ENCODE results near the gene ALK.

ALK gene

GRCh38 chr2:29715655-29716054 lies 205.7 kb downstream of the ALK start:
- no peak for DNase-seq (ENCODE audit: low read depth)

- DNase-seq (ENCODE audit: low read depth): no peak
Observed at GRCh38 chr2:29714333-29714732, 207.1 kb downstream of the ALK start.

DNA sequence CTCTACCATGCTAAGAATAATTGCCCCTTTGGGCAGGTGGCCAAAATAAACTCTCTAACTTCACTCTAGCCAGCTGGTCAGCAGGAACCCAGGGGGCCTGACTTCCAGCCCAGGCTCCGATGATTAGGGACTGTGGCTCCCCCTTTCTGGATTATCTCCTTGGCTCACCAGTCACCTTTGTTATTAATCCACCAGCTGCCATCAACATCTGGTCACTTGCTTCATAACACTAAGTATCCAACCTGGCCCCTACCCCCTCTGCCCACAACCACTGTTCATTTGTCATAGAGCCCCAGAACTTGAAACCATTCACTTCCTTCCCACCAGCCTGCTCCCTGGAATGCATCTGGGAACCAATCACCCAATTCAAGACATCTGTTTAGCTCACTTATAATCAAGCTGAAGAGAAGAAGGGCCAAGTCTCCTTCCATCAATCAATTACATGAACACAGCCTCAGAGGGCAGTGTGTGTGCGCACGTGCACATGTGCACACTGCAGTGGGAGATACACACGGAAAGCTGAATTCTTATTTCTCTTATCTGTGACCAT lies 215.1 kb downstream of the ALK start:
- DNase-seq (ENCODE audit: low read depth): no peak

DNA sequence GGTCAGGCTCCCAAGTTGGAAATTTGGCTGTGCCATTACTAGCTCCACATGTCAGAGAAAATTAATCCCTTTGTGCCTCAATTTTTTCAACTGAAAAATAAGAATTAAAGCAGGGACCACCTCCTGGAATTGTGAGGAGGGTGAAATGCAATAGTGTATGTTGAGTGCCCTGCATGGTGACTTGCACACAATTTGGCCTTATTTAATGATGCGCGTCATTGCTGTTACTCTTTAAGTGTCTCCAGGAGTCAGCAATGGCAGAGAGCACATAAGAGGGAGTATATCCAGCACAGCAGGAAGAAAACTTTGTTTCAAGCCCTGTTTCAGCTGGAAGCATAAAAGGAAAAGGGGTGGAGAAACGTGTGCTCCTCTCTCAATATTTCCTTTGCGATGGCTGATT lies 215.8 kb downstream of the ALK start:
- DNase-seq (ENCODE audit: low read depth): no peak

DNA sequence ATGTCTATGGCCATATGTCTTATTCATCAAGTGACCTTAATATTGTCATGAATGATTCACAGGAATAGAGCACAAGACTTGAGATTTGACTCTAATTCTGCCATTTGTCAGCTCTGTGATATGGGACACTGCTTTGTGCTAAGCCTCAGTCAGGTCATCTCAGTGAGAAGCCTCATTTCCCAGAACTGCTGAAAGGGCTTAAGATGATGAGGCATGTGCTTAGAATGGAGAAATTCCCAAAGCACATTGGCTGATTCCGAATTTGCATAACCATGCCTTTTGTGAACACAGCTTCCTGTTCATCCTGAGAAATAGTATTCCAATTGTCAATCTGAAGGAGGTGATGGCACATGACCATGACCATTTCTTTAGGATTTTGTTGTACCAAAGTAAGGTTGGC lies 218.1 kb downstream of the ALK start:
- no peak for DNase-seq (ENCODE audit: low read depth)

DNA sequence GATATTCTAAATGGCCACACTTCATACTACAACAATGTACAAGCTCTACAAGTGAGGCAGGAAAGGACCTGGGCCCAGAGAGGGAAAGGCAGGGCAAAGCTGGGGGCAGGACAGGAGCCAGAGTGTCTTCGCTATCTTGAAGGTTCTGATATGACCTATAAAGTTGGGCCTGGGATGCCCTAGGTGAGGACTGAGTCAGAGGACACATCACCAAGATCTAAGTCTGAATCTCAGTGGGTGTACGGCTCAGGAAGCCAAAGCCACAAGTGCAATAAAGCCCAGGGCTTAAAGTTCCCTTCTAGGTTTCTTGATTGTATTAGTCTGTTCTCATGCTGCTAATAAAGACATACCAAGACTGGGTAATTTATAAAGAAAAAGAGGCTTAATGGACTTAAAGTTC lies 219.1 kb downstream of the ALK start:
- no peak for DNase-seq (ENCODE audit: low read depth)

- DNase-seq (ENCODE audit: low read depth): no peak
Observed at GRCh38 chr2:29700560-29700959, 220.8 kb downstream of the ALK start.

- no peak for DNase-seq (ENCODE audit: low read depth)
Observed at GRCh38 chr2:29699045-29699444, 222.3 kb downstream of the ALK start.

DNA sequence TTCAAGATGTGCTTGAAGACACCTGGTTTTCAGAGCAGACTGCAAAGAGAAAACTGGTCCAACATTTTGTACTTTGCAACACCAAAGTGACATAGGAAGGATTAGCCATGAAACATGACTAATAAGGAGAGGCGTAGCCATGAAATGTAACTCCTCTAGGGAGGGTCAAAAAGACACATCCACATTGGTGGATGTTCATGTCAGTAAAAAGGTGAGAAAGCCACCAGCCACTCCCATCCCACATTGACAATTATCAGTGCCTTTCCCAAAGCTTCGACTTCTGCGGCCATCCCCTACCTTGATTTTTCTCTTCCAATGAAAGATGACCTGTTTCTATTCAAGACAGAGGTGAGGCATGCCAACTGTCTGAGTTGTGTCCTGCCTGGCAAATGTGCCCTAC lies 223.2 kb downstream of the ALK start:
- no peak for DNase-seq (ENCODE audit: low read depth)

DNA sequence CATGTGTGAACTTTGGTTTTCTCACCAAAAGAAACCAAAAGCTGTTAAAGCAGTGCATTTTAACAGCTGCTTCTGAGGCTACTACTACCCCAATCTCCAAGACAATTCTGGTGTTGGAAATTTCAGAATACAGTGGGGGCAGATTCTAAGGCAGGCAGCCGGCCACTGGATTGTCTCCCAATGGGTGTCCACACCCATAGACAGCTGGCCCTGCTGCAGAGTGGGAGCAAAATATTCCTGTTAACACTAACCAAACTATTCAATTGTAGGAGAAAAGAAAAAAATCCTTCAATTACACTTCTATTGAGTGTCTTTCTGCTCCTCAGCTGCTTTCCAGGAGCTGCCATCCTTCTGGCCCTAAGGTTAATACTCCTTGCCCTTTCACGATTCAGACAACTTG lies 223.7 kb downstream of the ALK start:
- DNase-seq (ENCODE audit: low read depth): no peak

DNA sequence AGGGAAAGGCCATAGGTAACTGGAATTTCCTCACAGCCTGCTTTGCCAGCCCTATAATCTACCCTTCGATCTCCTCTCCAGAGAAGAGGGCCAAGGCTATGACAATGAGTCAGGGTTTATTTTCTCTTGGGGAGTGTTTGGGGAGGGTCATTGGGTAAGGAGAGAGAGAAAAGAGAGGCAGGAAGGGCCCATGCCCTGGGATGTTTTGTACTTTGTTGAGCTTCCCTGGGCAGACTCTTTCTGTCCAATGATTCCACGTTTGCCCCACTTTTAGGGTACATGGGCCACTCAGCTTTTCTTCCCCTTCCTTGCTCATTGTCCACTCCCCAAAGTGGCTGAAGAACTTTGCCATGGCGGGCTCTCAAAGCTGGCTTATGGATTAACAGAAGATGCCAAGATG lies 224.2 kb downstream of the ALK start:
- DNase-seq (ENCODE audit: low read depth): no peak

DNA sequence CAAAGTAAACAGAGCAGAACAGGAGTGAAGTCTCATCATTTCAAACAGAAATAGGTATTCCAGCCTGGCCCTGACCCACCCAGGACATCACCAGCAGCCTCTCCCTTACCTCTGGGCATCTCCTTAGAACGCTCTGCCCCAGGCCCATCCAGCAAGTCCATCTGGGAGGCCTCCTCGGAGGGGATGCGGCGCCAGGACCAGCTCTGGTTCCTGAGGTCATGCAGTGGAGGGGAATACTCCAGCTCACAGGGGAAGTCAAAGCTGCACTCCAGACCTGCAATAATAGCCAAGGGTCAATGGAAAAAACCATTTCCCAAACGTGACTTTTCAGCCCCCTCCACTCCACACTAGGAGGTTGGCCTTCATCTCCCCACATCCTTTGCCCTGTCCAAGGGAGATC lies 226.6 kb downstream of the ALK start:
- no peak for DNase-seq (ENCODE audit: low read depth)

GRCh38 chr2:29691391-29691950 lies 229.9 kb downstream of the ALK start:
- DNase-seq (ENCODE audit: low read depth): no peak

DNA sequence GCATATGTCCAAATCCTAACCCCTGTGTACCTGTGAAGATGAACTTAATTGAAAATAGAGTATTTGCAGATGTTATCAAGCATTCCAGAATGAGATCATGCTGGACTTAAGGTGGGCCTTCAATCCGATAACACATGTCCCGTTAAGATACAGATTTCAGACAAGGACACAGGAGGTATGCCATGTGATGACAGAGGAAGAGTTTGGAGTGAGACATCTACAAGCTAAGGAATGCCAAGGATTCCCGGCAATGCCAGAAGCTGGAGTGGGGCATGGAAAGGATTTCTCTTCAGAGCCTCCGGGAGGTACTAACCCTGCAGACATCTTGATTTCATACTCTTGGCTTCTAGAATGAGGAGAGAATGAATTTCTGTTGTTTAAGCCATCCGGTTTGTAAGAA lies 231.7 kb downstream of the ALK start:
- DNase-seq (ENCODE audit: low read depth): no peak

DNA sequence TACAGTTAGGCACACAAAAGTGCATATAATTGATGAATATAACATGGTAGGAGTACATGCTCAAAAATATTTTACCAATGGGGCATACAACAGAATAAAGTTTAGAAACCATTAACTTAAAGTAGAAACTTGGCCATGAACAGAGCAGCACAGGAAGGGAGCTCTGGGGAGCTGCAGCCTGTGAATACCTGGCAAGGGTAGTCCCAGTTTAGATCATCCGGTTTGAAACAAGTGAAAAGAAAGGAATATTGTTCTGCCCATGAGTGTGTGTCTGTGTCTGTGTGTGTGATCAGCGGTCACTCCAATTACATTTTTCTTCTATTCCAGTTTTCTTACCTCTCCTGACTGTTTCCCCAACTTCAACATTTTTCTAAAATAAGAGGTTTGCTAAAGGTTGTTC lies 233.0 kb downstream of the ALK start:
- no peak for DNase-seq (ENCODE audit: low read depth)

DNA sequence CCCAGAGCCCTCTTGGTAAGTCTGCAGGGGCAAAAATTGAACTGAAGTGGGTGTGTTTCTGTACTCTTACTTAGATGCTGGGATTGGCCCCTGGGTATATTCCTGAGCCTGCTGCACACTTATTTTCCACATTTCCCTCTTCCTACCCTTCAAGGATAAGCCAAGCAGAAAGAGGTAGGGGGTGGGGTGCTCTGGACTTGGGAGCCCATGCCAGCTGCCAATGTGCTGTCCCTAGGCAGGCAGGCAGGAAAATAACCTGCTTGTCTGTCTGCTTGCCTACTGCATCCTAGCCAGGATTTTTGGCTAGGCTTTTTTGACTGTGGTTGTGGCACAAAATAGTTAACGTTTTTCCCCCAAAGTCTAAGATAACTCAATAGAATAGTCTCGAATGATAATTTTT lies 234.3 kb downstream of the ALK start:
- DNase-seq (ENCODE audit: low read depth): no peak

DNA sequence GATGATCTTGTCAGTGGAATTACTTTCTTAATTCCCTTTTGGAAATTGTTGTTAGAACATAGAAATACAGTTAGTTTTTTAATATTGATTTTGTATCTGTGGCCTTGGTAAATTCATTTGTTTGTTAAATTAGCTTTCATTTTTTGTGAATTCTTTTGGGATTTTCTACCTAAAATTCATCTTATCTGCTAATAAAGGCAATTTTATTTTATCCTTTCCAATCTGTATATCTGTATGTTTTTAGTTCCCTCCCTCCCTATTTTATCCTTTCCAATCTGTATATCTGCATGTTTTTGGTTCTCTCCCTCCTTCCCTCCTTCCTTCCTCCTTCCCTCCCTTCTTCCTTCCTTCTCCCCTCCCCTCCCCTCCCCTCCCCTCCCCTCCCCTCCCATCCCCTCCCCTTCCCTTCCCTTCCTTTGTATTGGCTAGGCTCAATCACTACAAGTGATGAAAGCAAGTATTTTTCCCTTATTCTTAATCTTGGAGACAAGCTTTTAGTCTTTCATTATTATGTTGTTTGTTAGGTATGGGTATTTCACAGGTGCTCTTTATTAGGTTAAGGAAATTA lies 244.4 kb downstream of the ALK start:
- DNase-seq (ENCODE audit: low read depth): no peak

- DNase-seq (ENCODE audit: low read depth): no peak
Observed at GRCh38 chr2:29664578-29664977, 256.8 kb downstream of the ALK start.

- DNase-seq (ENCODE audit: low read depth): no peak
Observed at GRCh38 chr2:29663268-29663667, 258.1 kb downstream of the ALK start.

- no peak for DNase-seq (ENCODE audit: low read depth)
Observed at GRCh38 chr2:29662861-29663260, 258.5 kb downstream of the ALK start.

DNA sequence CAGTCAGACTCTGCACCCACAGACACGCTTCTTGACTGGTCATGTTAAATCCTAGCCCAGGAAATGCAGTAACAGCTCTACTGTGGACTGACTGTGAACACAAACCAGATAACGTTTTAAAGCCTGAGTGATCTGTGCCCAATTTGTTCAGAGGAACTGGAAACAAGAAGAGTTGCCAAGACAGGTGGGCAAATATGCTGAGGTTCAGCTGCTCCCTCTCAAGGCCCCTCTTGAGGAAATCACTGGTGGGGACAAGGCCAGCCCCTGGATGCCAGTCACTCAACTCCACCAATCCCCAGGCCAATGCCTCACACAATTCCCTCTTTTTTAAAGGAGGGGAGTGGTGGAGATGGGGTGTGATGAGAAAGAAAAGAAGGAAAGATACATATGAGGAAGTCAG lies 261.2 kb downstream of the ALK start:
- DNase-seq (ENCODE audit: low read depth): no peak

GRCh38 chr2:29659178-29659577 lies 262.2 kb downstream of the ALK start:
- DNase-seq (ENCODE audit: low read depth): no peak

DNA sequence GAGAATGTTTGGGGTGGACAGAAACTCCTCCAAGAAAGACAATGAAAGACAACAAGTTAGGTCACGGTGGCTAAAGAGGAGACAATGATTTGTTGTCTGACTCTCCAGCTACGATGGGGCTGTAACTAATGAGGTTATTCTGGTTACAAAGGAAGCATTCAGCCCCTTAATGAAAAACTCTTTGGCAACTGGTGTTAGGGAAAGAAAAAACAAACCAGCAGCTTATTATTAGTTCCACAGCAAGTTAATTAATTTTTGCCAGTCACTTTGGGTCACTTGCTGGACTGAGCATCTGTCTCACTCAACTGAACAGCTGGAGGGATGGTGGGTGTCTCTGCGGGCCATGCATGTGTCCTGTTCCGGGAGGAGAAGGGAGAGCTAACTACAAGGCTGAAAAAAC lies 263.7 kb downstream of the ALK start:
- DNase-seq (ENCODE audit: low read depth): no peak

DNA sequence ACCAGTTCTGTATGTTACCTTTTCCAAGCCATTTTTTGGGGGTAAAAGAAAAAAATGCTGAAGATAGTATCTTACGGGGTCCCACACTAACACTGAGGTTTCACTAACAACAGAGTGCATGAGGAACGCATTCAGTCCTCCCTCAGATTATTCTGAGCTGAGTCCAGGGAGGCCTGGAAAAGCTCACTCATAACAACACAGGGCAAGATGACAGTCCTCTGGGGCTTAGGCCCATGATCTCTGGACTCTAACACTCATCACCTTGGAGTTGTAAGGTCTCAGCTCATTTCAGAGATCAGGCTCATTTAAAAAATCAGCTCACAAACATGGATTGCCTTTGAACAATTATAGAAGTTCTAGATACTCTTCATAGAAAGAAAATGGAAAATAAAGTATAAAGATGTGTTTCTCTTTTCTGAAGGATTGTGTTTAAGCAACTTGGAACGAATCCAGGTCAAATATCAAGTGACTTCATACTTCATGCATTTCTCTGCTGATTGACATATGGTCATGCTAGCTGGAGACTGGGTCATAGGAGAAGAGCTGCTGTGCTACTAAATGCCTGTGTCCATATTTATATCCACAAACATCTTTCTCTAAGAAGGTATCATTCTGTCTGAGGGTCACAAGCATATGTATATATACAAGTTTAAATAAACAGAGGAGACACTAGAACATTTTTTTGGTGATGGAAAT lies 265.8 kb downstream of the ALK start:
- DNase-seq (ENCODE audit: low read depth): no peak
